HG03442 (cell line): ENCODE measurements around the gene SLC39A9.
"Not testable (repeated sequence)": the region's sequence is repeated elsewhere in the genome, so short reads cannot be mapped to it uniquely, and the experiment has no call there.

Experiments
- ATAC-seq: cut with Tn5 transposase; IDR thresholded peaks from one replicate; pipeline ENCODE4 v1.9.1; 2021; ENCODE audit warnings: mild to moderate bottlenecking, moderate library complexity; ENCODE audit not compliant: unreplicated experiment

SLC39A9 gene

GRCh38 chr14:69473260-69473659 lies 74.8 kb downstream of the SLC39A9 start:
- ATAC-seq = no peak

DNA sequence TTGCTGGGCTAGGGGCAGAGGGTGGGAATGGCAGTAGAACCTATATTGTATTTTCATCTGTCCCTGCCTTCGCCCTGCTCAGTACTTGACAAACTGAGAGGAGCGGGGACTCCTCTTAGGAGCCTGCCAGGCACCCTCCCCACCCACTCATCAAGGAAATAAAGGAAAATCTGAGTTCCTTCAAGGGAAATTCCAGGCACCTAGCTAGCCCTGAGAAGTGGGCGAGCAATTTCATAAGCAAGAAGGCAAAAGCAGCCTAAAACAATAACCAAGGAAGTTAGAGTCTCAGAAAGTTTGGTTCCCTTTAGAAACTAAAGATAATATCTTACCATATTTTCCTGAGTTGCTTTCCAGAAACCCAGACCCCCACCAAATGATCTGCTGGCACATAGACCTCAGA lies 75.5 kb downstream of the SLC39A9 start:
- ATAC-seq = no peak

GRCh38 chr14:69475194-69475818 lies 76.8 kb downstream of the SLC39A9 start:
- ATAC-seq = no peak

DNA sequence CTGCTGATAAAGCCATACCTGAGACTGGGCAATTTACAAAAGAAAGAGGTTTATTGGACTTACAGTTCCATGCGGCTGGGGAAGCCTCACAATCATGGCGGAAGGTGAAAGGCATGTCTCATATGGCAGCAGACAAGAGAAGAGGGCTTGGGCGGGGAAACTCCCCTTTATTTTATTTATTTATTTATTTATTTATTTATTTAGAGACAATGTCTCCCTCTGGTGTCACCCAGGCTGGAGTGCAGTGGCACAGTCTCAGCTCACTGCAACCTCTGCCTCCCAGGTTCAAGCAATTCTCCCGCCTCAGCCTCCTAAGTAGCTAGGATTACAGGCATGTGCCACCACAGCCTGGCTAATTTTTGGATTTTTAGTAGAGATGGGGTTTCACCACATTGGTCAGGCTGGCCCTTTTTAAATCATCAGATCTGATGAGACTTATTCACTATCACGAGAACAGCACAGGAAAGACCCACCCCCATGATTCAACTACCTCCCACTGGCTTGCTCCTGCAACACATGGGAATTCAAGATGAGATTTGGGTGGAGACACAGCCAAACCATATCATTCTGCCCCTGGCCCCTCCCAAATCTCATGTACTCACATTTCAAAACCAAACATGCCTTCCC lies 78.4 kb downstream of the SLC39A9 start:
- not testable (repeated sequence) for ATAC-seq

GRCh38 chr14:69478055-69478454 lies 79.6 kb downstream of the SLC39A9 start:
- not testable (repeated sequence) for ATAC-seq

- ATAC-seq = no peak
Observed at GRCh38 chr14:69479696-69480095, 81.2 kb downstream of the SLC39A9 start.

GRCh38 chr14:69480136-69480535 lies 81.6 kb downstream of the SLC39A9 start:
- no peak for ATAC-seq

- ATAC-seq = peak; percentile 88
Observed at GRCh38 chr14:69481815-69482568, 83.5 kb downstream of the SLC39A9 start.

DNA sequence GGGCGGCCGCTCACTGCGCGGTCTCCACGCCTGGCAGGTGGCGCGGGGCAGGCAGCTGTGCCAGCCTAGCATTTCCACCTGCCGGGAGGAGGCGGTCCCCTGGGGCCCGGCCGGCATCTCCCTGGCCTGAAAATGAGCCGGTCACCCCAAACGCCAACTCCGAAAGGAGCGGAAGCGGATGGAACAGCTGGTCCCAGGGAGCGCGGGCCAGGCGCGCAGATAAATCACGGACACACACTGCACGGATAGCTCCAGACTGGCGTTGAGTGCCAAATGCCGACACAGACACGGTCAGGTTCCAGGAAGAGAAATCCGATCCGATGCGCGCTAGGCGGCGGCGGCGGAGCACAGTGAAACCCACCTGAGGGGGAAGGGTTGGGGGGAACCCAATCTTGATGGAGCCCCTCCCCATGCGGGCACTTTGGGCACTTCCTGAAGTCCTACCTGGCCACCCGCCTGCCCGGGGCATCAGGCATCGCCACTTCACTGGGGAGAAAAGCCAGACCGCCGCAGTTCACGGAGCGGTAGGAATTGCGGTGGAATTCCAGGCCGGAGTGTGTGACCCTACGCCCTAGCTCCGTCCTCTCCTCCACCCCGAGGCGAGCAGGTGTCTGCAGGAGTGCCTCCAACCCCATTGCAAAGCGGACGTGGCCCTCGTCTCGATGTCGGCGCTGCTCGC lies 85.4 kb downstream of the SLC39A9 start:
- no peak for ATAC-seq

DNA sequence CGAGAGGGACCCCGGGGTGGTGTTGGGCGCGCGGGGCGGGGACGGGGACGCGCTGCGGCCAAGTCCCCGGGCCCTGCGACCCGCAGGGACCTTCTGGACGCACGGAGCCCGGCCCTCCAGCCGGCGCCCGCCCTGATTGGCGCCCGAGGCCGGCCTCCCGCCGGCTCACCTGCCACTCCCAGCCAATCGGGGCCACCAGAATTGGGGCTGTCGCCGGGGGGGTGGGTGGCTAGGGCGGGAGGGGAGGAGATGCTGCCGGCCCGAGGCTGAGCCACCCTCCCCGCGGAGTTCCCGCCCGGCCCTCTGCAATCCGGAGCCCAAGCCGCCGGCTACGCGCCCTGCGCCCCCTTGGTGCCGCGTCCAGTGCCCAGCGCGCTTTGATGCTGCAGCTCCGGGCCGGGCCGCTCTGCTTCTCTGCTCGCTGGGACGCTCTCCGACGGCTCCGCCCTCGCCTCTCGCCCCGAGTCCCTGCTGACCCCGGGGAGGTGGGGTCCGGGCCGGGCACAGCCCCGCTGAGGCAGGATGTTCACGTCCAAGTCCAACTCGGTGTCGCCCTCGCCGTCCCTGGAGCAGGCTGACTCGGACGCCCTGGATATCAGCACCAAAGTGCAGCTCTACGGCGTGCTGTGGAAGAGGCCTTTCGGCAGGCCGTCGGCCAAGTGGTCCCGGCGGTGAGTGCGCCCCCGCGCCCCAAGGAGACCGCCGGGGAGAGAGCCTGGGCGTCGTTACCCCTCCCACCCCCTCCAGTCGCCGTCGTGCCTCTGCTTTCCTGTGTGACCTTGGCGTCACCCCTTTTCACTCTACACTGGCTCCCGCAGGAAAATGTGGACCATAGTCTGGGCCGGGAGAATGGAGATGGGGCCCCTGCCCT lies 86.2 kb downstream of the SLC39A9 start, which contains the start of gene PLEKHD1:
Gene PLEKHD1 (plus strand): TSS at position 285 of the 871 bp plus-strand sequence. CDS start 238 bp downstream, at position 523.
- no peak for ATAC-seq

DNA sequence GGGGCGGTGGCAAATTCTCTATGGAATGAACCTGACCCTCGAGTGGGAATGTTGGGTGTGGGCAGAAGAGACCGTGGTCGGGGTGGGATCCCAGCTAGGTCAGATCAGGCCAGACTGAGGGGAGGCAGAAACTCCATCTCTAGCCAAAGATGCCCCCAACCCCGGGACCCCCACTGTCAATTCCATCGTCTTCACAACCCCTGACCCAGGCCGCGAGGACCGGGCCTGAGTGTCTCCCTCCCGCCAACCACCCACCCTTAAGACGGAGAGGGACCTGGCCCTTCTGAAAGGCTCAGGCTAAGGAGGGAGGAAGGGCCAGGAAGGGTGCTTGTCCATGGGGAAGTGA lies 86.8 kb downstream of the SLC39A9 start:
- ATAC-seq = no peak

- ATAC-seq = no peak
Observed at GRCh38 chr14:69485701-69486100, 87.2 kb downstream of the SLC39A9 start.

GRCh38 chr14:69487226-69487625 lies 88.7 kb downstream of the SLC39A9 start:
- ATAC-seq = no peak

DNA sequence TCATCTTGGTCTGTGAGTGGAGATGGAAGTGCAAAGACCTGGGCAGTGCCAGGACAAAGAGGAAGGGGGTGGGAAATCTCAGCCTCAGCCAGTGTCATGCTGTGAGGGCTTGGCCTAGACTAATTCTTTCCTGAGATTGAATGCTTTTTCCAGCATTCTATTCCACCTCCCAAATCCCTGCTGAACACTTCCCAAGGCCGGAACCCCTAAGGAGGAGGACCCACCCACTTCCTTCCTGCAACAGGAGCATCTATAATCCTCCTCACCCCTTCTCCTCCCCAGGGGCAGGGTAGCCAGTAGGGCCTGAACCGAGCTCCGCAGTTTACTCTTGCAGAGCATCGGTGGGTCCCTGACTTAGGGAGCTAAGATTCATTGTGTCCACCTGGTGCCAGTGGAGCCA lies 89.3 kb downstream of the SLC39A9 start:
- no peak for ATAC-seq

GRCh38 chr14:69489495-69489894 lies 91.0 kb downstream of the SLC39A9 start:
- no peak for ATAC-seq

DNA sequence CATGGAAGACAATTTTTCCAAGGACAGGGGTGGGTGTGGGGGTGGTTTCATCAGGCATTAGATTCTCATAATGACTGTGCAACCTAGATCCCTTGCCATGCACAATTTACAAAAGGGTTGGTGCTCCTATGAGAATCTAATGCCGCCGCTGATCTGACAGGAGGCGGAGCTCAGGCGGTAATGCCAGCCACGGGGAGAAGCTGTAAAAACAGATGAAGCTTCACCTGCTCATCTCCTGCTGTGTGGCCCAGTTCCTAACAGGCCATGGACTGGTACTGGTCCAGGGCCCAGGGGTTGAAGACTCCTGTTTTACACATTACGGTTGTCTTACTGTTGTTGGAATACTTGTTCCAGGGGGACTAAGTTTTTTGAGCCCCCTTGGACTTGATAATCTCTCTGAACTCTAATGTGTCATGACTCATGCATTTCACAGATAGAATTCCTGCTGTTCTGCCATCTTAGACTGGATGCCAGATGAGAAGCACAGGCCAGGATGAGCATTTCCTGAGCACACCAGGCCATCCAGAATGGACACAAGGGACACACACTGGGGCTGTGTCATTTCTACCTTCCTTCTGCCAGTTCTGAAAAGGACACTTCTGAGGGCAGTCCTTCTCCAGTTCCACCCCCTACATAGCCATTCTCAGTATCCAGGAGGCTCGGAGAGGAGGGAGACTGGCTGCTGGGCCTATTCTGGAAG lies 91.9 kb downstream of the SLC39A9 start:
- ATAC-seq = no peak

DNA sequence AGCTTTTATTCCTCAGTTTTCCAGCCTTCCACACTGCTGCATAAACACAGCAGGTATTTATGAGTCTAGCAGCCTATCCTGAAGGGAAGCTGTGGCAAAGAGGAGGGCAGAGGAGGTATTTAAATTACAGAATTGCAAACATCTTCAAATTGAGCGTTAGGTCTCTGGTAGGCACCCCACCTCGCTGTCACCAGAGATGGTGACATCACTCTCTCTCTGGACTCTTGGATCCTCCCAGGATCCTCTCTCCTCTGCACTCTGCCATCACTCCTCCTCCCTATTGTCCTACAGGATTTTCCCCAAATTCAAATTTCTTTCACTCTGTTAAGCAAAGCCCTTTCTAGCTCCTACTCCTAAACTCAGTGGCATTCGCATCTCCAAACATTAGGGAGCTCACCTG lies 92.7 kb downstream of the SLC39A9 start:
- ATAC-seq = no peak

- no peak for ATAC-seq
Observed at GRCh38 chr14:69493038-69493437, 94.5 kb downstream of the SLC39A9 start.

DNA sequence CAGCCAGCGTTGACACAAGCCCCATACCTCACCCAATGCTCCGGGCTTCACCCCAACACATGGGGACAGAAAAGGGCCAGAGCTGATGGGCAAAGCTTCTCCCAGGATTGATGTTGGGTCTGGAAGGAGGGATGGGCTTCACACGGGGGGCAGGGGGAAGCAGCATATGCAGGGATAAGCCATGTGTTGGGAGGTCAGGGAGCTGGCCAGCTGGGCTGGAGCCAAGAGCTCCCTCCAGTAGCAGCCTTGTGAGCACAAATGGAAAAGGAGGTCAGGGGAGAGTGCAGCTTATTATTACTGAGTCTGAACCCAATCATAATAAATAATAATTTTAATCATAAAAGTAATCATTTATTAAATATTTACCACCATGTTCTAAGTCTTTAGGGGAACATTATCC lies 95.3 kb downstream of the SLC39A9 start:
- ATAC-seq = no peak

DNA sequence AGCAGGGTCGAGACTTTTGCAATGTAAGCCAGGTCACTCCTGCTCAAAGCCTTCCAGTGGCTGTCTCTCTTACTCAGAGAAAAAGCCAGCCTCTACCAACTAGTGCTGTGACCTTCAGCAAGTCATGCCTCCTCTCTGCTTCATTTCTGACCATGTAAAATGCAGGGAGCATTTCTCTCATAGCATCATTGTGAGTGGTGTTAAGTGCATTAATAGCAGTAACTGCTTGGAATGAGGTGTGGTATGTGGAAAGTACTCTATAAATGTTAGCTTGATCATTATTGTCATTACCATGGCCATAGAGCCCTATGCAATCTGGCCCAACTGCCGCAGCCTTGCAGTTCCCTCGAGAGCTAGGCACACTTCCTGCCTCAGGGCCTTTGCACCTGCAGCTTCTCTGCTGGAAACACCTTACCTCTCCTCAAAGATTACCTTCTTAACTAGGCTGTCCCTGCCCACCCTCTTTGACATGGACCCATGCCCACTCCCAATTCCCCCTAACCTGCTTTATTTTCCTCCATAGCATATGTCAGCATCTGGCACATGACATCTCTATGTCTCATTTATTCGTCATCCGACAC lies 96.9 kb downstream of the SLC39A9 start:
- ATAC-seq = no peak
